T-helper 1 cell treated with Interleukin-12 subunit alpha and Interleukin-12 subunit beta and Interleukin-4 antibody, amounts not matched to agents 30 μg/mL and 1 μg/mL, for 36 hours (primary cell): ENCODE measurements around the gene KRTAP8-1.

Source experiments
- H3K27ac Mint-ChIP-seq: one replicate; pipeline ENCODE4 v1.8.0; 2021; ENCODE audit warnings: mild to moderate bottlenecking, mixed read lengths
- H3K27me3 Mint-ChIP-seq: one replicate; pipeline ENCODE4 v1.8.0; 2021; ENCODE audit warnings: low read depth, mixed read lengths
- H3K36me3 Mint-ChIP-seq: one replicate; pipeline ENCODE4 v1.8.0; 2021; ENCODE audit warnings: low read depth, mixed read lengths
- H3K4me1 Mint-ChIP-seq: one replicate; pipeline ENCODE4 v1.8.0; 2021; ENCODE audit warnings: low read depth, mixed read lengths
- H3K4me3 Mint-ChIP-seq: one replicate; pipeline ENCODE4 v1.8.0; 2021; ENCODE audit warnings: mild to moderate bottlenecking, moderate library complexity, mixed read lengths
- H3K9me3 Mint-ChIP-seq: one replicate; pipeline ENCODE4 v1.8.0; 2021; ENCODE audit warnings: mixed read lengths

KRTAP8-1 gene, protein sequence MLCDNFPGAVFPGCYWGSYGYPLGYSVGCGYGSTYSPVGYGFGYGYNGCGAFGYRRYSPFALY

DNA sequence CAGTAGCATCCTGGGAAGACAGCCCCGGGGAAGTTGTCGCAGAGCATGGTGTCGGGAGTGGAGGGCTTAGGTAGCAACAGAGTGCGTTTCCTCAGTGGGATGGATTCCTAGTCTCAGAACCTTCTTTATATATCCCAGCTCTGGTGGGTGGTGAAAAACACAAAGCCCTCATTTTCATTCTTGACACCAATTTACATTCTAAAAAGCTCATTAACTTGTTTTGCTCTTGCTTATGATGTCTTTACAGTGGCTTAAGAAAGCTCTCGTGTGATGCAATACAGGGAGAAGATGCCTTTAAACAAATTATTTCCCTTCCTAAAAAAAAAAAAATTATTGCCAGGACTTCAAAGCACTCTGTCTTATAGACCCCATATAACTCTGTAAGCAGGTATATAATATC lies at the start of gene KRTAP8-1:
Gene KRTAP8-1, minus strand, starts transcription at position 101 of the 400 bp plus-strand sequence. Its CDS starts 54 bp downstream, at position 47.
- no peaks in the 10 kb centered on the region for H3K9me3 Mint-ChIP-seq
- no peaks in the 10 kb centered on the region for H3K4me1 Mint-ChIP-seq
- H3K36me3 Mint-ChIP-seq, result no peaks in the 10 kb centered on the region
- H3K27me3 Mint-ChIP-seq, result no peaks in the 10 kb centered on the region
- no peak within 1 kb of the TSS for H3K4me3 Mint-ChIP-seq
- no peak within 1 kb of the TSS for H3K27ac Mint-ChIP-seq

DNA sequence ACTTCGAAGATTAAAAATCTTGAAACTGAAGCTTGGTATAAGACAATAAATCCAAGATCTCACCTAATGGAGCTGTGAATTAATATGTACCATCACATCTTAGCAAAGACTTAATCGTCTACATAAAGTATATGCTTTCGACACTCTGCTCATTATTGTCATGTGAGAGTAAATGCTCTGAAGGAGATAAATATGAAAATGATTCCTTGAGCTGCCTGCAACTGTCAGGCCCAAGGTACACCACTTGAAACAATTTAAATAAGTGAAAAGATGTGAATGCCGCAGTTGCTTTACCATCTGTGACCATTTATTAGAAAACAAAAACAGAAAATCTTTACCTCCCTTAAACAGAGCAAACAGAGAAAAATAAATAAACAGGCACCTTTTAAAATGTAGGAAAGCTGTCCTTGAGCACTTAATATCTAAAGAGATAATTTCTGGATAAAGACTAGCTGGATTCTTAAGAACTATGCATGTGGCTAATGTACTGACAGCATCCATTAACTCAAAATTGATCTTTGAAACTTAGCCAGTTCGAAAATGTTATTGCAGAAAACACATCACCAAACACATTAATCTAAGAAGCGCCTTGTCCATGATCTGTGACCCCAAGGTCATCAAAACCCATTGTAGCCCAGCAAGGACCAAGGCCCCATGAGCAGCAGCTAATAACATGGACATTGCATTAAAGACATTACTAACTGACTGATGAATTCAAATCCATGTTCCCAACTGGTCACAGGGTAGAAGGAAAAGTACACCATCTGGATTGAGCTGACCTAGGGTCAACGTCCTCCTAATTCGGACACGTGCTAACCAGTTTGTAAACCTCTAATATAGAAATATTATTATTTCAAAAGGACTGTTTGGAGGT lies 34.8 kb upstream of the KRTAP8-1 start:
- H3K36me3 Mint-ChIP-seq, result no peaks in the 10 kb centered on the region
- peaks cover 4% of the 10 kb centered on the region for H3K27me3 Mint-ChIP-seq
- H3K9me3 Mint-ChIP-seq, result no peaks in the 10 kb centered on the region
- no peaks in the 10 kb centered on the region for H3K4me1 Mint-ChIP-seq
- no peak overlapping the region for H3K4me3 Mint-ChIP-seq
- H3K27ac Mint-ChIP-seq, result no peak overlapping the region

DNA sequence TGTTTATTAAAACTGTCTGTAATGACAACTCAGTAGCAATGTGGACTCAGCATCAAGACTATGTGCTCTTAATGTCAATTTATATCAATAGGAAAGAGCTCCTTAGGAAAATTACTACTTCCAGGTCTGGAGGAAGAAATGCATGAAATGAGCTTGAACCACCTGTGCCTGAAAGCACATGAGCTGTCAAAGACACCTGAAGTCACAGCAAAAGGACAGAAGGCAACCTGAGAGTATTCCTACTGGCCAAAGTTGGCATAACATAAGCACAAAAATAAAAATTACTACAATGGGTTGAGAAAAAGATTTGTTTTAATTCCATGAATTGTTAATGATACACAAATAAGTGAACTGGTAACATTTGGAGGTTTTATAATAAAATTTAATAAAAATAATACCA lies 29.9 kb upstream of the KRTAP8-1 start:
- Mint-ChIP-seq H3K27ac (no peak overlapping the region), H3K4me1 (no peaks in the 10 kb centered on the region), H3K9me3 (peaks cover 4% of the 10 kb centered on the region), H3K4me3 (no peak overlapping the region), H3K36me3 (no peaks in the 10 kb centered on the region), H3K27me3 (peaks cover 9% of the 10 kb centered on the region)

DNA sequence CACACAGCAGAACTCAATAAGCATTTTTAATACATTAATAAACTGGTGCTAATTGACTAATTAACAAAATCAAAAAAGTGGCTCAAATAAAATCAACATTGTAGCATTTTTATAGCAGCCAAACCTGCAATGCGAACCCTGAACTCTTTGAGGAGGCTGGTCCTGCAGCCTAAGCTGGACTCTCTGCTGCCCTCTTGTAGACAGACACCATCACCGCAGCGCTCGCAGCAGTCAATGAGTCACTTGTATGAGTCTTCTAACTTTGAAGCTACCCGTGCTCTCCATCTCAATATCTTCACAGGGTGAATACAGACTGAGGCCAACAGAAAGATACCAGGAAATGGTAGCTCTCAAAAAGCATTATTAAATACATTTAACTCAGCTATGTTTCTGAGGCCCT lies 26.2 kb upstream of the KRTAP8-1 start:
- Mint-ChIP-seq H3K9me3 (peaks cover 4% of the 10 kb centered on the region), H3K4me1 (no peaks in the 10 kb centered on the region), H3K4me3 (no peak overlapping the region), H3K27ac (no peak overlapping the region), H3K27me3 (peaks cover 7% of the 10 kb centered on the region), H3K36me3 (no peaks in the 10 kb centered on the region)

DNA sequence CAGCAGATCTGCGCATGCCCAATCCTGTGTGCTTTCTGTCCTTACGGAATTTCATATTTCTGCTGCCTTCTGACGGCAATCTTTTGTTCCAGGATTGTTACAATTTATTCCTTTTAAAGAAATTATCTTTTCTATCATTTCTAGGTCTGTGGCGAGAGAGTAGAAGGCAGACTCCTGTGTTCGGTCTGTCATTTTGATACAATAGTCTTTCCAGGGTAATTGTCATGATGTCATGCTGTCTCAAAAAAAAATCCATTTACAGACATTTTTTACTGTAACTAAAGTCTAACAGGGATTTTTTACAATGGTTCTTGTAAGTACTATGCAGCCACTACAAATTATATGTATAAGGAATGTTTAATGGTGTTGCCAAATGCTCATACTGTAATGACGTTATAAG lies 25.5 kb upstream of the KRTAP8-1 start:
- Mint-ChIP-seq H3K27ac (no peak overlapping the region), H3K27me3 (peaks cover 7% of the 10 kb centered on the region), H3K4me1 (no peaks in the 10 kb centered on the region), H3K36me3 (no peaks in the 10 kb centered on the region), H3K9me3 (peaks cover 4% of the 10 kb centered on the region), H3K4me3 (no peak overlapping the region)

DNA sequence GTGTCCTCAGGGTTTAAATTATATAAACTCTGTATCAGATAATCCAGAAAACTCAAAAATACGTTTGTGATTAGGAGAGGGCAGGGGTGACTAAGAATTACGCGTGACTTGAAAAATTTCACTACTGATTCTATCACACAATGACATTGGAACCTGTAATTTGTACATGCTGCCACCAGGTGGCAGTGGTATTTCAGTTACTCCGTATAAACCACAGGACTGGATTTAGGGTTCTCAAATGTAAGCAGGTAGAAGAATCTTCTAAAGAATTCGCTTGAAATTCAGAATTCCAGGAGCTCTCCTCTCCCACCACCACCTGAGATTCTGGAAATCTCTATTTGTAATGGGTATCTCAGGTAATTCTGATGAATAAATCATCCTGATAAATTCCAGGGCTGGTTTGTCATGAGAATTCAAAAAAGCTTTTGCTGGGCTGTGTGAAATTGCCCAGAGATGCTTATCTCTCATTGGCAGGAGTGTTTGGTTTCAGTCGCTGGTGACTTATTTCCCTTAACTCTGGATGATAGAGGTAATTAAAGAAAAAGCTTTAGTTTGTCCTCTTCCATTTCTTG lies 18.2 kb upstream of the KRTAP8-1 start:
- Mint-ChIP-seq H3K27ac (no peak overlapping the region), H3K36me3 (no peaks in the 10 kb centered on the region), H3K4me3 (no peak overlapping the region), H3K4me1 (no peaks in the 10 kb centered on the region), H3K9me3 (peaks cover 4% of the 10 kb centered on the region), H3K27me3 (peaks cover 6% of the 10 kb centered on the region)

DNA sequence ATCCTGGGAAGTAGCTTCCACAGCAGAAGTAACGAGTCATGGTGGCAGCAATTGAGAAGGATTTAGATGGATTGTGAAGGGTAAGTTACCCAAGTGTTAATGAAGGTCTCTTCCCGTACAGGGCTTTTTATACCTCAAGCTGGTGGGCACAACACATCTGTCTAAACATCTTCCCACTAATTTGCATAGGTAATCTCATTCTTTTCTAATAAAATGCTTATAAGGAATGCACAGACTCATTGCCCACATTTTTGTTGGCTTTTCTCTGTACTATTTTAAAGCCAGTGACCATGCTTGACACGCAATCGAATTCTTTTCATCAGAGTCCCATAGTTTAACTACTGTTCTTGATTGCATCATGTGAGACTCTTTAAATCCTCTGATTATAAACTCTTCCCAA lies 16.6 kb upstream of the KRTAP8-1 start, which contains the start of gene KRTAP7-1:
Gene KRTAP7-1, minus strand, starts transcription at position 101 of the 400 bp plus-strand sequence. Its CDS starts 61 bp downstream, at position 40.
- peaks cover 6% of the 10 kb centered on the region for H3K27me3 Mint-ChIP-seq
- peaks cover 4% of the 10 kb centered on the region for H3K9me3 Mint-ChIP-seq
- no peak within 1 kb of the TSS for H3K27ac Mint-ChIP-seq
- no peaks in the 10 kb centered on the region for H3K4me1 Mint-ChIP-seq
- H3K4me3 Mint-ChIP-seq, result no peak within 1 kb of the TSS
- no peaks in the 10 kb centered on the region for H3K36me3 Mint-ChIP-seq

DNA sequence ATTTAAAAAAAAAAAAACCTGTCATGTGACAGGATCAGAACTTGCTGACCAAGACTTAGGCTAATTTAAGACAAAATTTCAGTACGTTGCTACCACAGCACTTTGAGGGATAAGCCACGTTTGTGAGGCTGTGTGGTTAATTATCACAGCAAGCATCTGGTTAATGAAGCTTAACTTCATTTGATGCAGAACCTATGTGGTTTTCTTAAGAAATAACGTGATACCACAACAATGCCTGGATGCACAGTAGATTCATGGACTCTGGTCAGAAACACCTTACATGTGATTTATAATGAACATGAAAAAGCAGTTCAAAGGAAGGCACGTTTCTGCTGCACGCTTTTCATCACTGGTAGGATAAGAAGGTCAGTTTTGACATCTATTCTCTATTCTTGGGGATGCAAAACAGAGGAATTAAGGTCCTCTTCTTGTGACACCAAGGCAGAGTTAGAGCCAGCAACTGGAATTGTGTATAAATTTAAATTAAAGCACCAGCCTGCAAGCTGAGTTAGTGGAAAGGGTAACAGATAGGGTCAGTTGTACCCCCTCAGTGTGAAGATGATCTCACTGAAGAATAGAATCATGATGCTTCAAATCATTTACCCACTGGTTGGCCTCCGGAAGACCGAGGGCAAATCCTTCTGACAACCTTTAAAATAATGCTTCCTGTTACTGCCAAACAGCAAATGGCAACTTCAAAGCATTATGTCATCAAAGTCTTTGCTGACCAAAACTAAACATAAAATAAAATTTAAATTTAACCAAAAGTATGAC lies 6.0 kb upstream of the KRTAP8-1 start:
- Mint-ChIP-seq H3K9me3 (no peaks in the 10 kb centered on the region), H3K27ac (no peak overlapping the region), H3K4me3 (no peak overlapping the region), H3K4me1 (no peaks in the 10 kb centered on the region), H3K27me3 (no peaks in the 10 kb centered on the region), H3K36me3 (no peaks in the 10 kb centered on the region)

DNA sequence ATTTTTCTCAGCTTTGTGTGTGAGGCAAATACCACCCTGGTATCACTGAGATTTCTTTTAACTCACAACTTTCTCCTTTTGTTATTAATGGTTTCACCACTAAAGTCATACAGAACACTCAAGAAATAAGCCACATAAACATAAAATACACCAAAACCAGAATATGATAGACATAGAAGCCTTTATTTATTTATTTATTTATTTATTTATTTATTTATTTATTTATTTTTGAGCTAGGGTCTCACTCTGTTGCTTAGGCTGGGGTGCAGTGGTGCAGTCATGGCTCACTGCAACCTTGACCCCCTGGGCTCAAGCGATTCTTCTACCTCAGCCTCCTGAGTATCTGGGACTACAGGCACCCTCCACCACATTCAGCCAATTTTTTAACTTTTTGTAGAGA lies 12.5 kb downstream of the KRTAP8-1 start:
- H3K4me3 Mint-ChIP-seq, result no peak overlapping the region
- H3K36me3 Mint-ChIP-seq, result no peaks in the 10 kb centered on the region
- no peaks in the 10 kb centered on the region for H3K27me3 Mint-ChIP-seq
- peaks cover 6% of the 10 kb centered on the region for H3K9me3 Mint-ChIP-seq
- no peak overlapping the region for H3K27ac Mint-ChIP-seq
- no peaks in the 10 kb centered on the region for H3K4me1 Mint-ChIP-seq

DNA sequence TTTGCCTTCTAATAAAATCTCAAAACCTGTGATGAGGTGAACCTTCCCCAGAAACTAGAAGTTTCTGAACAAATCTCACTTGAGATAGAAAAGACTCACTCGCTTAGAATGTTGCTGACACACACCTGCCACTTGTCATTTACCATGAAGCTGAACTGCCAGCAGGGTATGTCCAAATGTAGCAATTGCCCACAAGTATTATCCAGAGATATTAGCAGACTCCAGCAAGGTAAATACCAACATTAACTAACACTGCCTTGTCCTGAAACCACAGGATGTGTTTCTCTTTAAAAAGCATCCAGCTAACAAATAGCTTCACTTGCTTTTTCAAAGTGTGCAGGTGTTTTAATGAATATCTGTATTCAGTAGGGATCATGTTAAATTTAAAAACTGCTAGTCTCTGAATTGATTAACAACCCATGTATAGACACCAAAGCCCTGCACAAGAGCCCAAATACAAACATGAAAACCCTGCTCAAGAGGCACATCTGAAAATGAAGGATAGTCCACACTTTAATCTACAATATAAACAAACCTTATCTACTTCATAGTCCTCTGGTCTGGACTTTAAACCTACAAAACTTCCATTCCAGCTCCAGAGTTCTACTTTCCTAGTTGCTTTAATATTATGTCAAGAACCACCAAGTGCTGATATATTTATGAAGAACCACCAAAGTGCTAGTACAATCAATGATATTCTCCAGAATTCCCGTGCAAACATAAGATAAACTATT lies 19.3 kb downstream of the KRTAP8-1 start:
- Mint-ChIP-seq H3K9me3 (no peaks in the 10 kb centered on the region), H3K4me3 (no peak overlapping the region), H3K4me1 (no peaks in the 10 kb centered on the region), H3K27ac (no peak overlapping the region), H3K27me3 (no peaks in the 10 kb centered on the region), H3K36me3 (no peaks in the 10 kb centered on the region)

DNA sequence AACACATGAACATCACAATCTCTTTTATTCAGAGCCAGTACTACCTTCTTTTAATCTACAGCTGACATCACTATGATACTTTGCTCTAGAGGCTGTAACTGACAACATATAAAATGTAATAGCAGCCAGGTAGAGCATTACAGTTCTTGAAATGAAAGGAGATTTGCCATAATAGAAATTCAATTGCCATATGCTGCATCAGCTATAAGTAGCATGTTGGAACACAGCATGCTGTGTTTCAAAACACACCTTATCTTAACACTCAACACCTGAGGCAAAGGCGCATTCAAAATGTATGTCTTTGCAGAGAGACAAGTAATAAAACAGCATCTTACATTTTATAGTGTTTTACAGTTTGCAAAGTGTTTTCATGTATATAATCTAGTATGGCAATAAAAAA lies 33.8 kb downstream of the KRTAP8-1 start:
- Mint-ChIP-seq H3K36me3 (no peaks in the 10 kb centered on the region), H3K4me3 (no peak overlapping the region), H3K27me3 (no peaks in the 10 kb centered on the region), H3K9me3 (no peaks in the 10 kb centered on the region), H3K4me1 (no peaks in the 10 kb centered on the region), H3K27ac (no peak overlapping the region)

DNA sequence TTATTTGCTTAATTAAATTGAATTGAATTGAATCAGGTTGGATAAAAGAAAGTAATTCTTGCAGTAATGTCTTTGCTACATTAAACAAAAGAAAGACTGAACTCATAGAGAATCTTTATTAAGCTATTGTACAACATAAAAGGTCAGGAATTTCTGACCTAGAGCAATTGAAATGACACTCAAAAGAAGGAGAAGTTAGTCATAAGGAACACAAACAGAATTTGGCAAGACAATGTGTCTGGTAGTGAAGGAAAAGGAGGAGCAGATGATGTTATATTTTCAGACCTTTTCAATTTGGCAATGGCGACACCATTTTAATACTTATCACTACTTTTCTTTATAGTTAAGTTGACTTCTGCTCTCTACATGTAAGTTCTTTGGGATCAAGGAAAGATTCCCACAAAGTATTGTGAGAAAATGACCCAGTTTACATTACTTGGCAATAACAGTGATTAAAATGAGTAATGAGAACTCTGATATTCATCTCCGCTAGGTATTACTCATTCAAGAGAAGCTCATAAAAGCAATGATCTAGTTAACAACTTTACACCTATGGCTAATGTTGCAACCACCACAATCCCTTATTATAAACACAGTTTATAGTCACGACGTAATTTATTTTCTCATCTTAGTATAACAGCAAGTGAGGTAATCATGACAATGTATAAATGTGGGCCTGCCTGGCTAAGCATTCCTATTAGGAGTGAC lies 43.2 kb downstream of the KRTAP8-1 start:
- Mint-ChIP-seq H3K4me1 (no peaks in the 10 kb centered on the region), H3K9me3 (no peaks in the 10 kb centered on the region), H3K27me3 (no peaks in the 10 kb centered on the region), H3K4me3 (no peak overlapping the region), H3K27ac (no peak overlapping the region), H3K36me3 (no peaks in the 10 kb centered on the region)
